Measurements from ENCODE around the gene LYPLAL1.
"Not testable (repeated sequence)": the region's sequence is repeated elsewhere in the genome, so short reads cannot be mapped to it uniquely, and the experiment has no call there.

The LYPLAL1 gene

DNA sequence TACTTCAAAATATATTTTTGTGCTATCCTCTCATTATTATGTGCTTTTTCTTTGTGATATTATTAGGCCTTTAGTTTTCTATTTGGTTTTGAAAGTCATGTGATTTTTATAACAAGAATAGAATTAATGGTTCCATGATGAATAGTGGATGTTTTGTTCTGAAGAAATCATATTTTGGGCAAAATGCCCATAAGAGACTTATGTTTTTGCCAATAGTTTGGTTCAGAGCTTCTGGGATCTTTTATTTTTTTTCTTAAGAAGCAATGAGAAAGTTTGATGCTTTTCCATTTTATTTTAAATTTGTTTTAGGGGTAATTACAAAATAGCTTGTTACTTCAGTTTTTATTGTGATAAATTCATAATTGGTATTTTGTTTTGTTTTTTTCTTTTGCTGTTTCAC, 49.8 kb downstream of the LYPLAL1 start:
- no peak for DNase-seq

DNA sequence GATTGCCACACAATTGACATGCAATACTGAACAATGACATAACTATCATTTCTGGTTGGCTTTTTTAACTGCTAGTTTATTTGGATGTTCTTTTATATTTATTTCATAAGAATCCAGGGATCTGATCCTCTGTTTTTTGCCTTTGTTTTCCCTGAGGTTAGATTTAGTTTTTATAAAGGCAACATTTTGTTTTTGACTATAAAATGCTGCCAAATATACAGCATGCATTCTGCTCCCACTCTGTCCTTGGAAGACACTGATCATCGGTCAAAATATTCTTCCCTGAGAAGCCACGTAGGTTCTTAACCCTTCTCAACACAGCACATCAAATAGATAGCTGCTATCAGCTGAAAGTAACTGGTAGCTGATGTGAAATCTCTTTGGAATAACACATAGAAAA, 52.5 kb downstream of the LYPLAL1 start:
- no peak for DNase-seq

DNA sequence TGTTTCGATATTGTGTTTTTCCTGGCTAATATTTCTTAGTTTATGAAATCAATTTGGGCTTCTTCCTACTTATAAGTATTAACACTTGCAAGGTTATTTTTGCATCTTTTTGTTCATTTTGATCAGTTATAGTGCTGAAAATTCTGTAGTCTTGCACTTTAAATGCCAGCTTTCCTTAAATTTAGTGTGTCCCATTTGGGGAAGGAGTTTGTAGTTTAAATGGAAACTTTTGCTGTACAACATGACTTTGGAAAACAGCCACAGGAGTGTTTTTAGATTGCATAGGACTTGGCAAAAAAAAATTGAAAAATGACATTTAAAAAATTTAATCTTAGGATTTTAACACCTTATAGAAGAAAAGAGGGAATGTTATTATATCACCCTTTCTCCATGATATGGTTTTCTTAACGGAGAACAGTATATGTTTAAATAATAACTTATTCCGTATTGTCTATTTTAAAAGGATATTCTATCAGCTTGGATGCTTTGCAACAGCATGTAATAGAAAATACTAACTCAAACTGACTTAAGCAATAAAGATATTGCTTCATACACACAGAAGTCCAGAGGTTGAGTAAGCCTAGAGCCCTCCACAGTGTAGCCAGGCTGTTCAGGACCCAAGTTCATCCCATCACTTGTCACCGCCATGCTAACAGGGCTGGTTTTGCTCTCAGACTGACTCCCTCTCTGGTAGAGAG, 53.8 kb downstream of the LYPLAL1 start:
- no peak for DNase-seq

DNA sequence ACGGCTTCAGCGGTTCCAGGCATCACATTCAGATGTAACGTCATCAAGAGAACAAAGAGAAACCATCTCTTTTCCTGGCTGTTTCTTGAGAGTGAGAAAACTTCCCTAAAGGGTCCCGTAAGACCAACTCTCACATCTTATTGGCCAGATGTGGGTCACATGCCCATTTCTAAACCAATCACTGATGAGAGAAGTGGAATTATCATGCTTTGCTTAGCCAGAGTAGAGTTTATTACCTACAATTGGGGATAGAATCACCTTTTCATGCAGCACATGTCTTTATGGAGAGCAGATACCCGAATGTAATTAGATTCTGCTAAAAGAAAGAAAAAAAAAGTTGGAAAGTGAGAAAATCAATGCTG, 54.4 kb downstream of the LYPLAL1 start:
- DNase-seq: no peak

DNA sequence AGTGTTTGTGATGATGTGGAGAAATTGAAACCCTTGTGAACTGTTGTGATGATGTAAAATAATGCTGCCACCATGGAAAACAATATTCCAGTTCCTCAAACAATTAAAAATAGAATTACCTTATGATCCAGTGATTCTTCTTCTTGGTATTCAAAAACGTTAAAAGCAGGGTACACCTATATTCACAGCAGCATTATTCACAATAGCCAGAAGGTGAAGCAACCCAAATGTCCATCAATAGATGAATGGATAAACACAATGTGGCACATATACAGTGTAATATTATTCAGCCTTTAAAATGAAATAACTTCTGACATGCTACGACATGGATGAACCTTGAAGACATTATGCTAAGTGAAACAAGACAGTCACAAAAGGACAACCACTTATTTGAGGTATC, 59.2 kb downstream of the LYPLAL1 start:
- no peak for DNase-seq

DNA sequence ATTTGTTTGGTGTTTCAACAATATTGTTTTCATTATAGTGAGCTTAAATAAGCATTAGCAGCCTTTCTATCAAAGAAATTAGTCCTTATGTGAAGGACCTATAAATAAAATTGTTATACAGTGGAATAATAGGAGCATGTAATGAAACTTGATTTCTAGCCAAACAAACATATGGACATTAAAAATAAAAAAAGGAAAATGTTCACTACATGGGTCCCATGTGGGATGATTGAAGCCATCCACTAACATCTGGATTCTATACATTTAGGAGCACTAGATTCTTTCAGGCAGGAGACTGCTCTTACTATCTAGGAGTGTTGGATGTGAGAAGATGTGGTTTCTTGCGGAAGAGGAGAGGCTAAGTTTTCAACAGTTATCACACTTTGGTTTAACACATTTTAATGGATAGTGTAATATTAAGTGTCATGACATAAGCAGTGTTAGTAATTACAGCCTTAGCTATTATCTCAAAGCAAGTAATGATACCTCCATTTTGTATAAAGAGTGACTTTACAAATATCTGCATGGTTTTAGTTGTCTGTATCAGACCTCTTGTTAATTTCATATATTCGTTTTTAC, 62.3 kb downstream of the LYPLAL1 start:
- DNase-seq: no peak

DNA sequence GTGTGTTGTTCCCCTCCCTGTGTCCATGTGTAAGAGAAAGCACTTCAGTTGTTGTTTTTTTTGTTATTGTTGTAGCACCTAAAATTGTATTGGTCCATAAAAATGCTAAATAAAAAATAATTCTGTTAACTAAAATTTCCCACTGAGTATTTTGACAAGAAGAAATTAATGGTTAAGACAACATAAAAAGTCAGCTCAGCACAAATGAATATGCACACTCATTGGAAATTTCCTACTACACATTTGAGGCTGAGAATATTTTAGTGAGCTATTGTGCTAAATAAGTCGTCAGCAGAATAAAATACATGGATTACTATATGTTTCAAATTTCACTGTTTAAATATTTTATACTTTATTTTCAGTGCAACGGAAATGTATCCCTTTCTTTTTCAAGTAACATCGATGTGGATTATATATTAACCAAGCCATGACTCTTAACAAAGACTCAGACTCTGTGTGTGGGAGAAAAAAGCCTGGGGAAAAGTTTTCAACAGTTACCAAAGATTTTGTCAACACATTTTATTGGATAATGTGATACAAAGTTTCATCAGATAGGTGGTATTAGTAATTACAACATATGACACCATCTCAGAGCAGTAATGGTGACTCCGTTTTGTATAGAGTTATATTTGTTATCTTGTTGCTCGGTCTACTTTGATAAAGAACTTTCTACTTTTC, 63.4 kb downstream of the LYPLAL1 start:
- DNase-seq: no peak

DNA sequence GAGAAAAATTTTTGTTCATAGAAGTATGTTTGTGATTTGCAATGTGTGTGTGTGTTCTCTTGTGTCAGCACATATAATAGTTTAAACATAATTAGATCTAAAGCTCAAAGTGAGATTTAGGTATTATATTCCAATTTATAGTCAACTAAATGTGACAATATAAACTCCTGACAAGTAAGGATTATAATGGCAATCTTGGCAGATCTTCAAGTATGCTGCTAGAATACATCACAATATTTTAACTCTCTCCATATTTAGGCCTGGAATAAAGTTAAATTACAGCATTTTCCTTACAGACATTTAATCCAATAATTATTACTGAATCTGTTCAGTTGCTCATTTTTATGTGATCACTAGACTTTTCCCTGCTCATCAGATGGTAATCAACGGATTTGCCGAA, 65.8 kb downstream of the LYPLAL1 start:
- DNase-seq: no peak

DNA sequence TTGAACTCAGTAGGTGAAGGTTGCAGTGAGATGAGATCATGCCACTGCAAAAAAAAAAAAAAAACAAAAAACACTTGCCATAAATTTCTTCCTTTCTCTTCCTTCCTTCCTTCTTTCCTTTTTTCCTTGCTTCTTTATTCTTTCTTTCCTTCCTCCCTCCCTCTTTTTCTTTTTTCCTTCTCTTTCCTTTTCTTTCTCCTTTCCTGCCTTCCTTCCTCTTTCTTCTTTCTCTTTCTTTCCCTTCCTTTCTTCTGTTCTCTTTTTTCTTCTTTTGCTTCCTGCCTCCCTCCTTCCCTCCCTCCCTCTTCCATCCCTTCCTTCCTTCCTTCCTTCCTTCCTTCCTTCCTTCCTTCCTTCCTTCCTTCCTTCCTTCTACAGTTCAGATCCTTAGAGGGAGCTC, 71.2 kb downstream of the LYPLAL1 start:
- DNase-seq: no peak

DNA sequence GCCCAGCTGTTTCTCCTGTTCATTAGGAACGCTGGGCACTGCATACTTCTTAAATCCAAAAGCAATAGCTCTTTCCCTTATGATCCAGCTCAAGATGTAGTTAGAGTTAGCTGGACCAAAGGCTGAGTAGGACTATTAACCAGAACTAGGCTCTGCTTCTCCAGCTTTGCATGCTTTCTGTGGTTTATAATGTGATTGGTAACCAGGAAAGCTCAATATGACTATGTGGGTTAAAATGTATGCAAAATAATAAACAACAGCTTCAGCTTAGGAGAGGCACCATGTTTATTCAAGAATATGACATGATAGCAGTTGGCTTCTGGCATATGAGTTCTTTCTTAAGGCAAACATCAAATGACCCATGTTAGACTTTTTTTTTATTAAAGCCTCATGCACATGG, 73.8 kb downstream of the LYPLAL1 start:
- DNase-seq: no peak

DNA sequence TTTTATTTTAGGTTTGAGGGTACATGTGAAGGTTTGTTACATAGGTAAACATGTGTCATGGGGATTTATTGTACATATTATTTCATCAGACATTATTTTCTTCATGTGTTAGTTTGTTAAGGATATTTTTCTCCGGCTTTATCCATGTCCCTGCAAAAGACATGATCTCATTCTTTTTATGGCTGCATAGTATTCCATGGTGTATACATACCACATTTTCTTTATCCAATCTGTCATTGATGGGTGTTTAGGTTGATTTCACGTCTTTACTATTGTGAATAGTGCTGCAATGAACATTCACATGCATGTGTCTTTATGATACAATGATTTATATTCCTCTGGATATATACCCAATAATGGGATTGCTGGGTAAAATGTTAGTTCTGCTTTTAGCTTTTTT, 76.8 kb downstream of the LYPLAL1 start:
- DNase-seq: not testable (repeated sequence)

DNA sequence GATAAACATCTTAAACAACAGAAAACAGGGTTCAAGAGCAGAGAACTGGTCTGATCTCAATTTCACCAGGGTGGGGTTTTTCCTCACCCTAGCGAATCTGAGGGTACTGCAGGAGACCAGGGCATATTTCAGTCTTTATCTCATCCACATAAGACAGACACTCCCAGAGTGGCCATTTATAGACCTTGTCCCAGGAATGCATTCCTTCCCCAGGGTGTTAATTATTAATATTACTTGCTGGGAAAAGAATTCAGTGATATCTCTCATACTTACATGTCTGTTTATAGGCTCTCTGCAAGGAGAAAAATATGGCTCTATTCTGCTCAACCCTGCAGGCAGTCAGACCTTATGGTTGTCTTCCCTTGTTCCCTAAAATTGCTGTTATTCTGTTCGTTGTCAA, 84.1 kb downstream of the LYPLAL1 start:
- no peak for DNase-seq

DNA sequence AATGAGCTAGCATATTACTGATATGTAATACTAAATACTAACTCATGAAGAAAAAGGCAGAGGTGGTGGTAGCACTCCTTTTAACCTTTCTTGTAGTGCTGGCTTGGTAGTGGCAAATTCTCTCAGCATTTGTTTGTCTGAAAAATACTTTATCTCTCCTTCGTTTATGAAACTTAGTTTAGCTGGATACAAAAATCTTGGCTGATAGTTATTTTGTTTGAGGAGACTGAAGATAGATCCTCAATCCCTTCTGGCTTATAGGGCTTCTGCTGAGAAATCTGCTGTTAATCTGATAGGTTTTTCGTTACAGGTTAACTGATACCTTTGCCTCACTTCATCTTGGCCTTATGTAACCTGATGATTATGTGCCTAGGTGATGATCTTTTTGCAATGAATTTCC, 87.8 kb downstream of the LYPLAL1 start:
- no peak for DNase-seq
